Liver (tissue), 9 donors: ENCODE measurements around the gene MPRIP. TPM values are rescaled to one million over a fixed set of nuclear protein-coding genes. Genes with fewer than 3 reads are reported as not detected.
A peak's percentile ranks its signal among the peaks of the same experiment; 100 is the strongest.

Experiments
- DNase-seq: peaks from one replicate; pipeline ENCODE4 v3.0.0-alpha.2; 2017; ENCODE audit warnings: low spot score
- H3K27ac ChIP-seq, 2 donors: one replicate each; pipeline ENCODE4 v1.7.0; 2013; ENCODE audit warnings: inconsistent platforms in 2 of 2, low read length in 2 of 2, control low read depth in 1 of 2, low read depth in 1 of 2, mild to moderate bottlenecking in 1 of 2
- H3K27me3 ChIP-seq, 4 donors: one replicate each; pipeline versions ENCODE4 v1.6.1 to v1.7.0; 2013; ENCODE audit warnings: low read length in 3 of 4, inconsistent platforms in 1 of 4, mild to moderate bottlenecking in 1 of 4, moderate library complexity in 1 of 4; ENCODE audit not compliant: control insufficient read depth in 4 of 4, insufficient read depth in 4 of 4
- H3K36me3 ChIP-seq, 4 donors: one replicate each; pipeline versions ENCODE4 v1.6.1 to v1.7.0; 2013; ENCODE audit warnings: low read length in 3 of 4, mild to moderate bottlenecking in 3 of 4, low read depth in 1 of 4, moderate library complexity in 1 of 4; ENCODE audit not compliant: control insufficient read depth in 4 of 4, insufficient read depth in 3 of 4
- H3K4me1 ChIP-seq, 4 donors: one replicate each; pipeline versions ENCODE4 v1.6.1 to v1.7.0; 2013; ENCODE audit warnings: low read length in 3 of 4, mild to moderate bottlenecking in 3 of 4, moderate library complexity in 1 of 4; ENCODE audit not compliant: control insufficient read depth in 4 of 4, insufficient read depth in 4 of 4
- H3K4me3 ChIP-seq, 3 donors: one replicate each; pipeline versions ENCODE4 v1.6.1 to v1.7.0; 2013; ENCODE audit warnings: low read length in 3 of 3, control low read depth in 1 of 3, low read depth in 1 of 3, mild to moderate bottlenecking in 1 of 3
- H3K9ac ChIP-seq, 2 donors: one replicate each; pipeline ENCODE4 v1.7.0; 2013; ENCODE audit warnings: low read length in 2 of 2, mild to moderate bottlenecking in 2 of 2, moderate library complexity in 2 of 2, control low read depth in 1 of 2, low read depth in 1 of 2
- H3K9me3 ChIP-seq, 4 donors: one replicate each; pipeline versions ENCODE4 v1.6.1 to v1.7.0; 2013; ENCODE audit warnings: low read length in 3 of 4; ENCODE audit not compliant: control insufficient read depth in 4 of 4
- ATF3 ChIP-seq: IDR thresholded peaks from 2 replicates; pipeline ENCODE4 v1.6.1; 2016; ENCODE audit warnings: antibody characterized with exemption
- CTCF ChIP-seq: fragments of 150-350 bp; IDR thresholded peaks from 2 replicates; pipeline ENCODE4 v1.5.1; 2017; ENCODE audit warnings: improper control_type of control experiment, low read depth, low read length; ENCODE audit not compliant: missing input control
- EGR1 ChIP-seq, 2 donors: IDR thresholded peaks; 2 replicates each; pipeline ENCODE4 v1.6.1; 2016 to 2018; ENCODE audit warnings: antibody characterized with exemption in 2 of 2, low read depth in 2 of 2
- FOXA1 ChIP-seq: IDR thresholded peaks from 2 replicates; pipeline ENCODE4 v1.6.1; 2016; ENCODE audit warnings: antibody characterized with exemption
- FOXA2 ChIP-seq: IDR thresholded peaks from 2 replicates; pipeline ENCODE4 v1.6.1; 2016; ENCODE audit warnings: antibody characterized with exemption
- GABPA ChIP-seq, 2 donors: IDR thresholded peaks in 1 of 2; conservative IDR thresholded peaks in 1 of 2; 2 replicates each; pipeline ENCODE4 v1.6.1; 2016; ENCODE audit warnings: antibody characterized with exemption in 2 of 2, mild to moderate bottlenecking in 1 of 2, moderate library complexity in 1 of 2
- HNF4A ChIP-seq, 2 donors: conservative IDR thresholded peaks; 2 replicates each; pipeline ENCODE4 v1.6.1; 2016; ENCODE audit warnings: antibody characterized with exemption in 2 of 2, mild to moderate bottlenecking in 2 of 2
- HNF4G ChIP-seq: IDR thresholded peaks from 2 replicates; pipeline ENCODE4 v1.6.1; 2016; ENCODE audit warnings: antibody characterized with exemption
- JUND ChIP-seq, 2 donors: IDR thresholded peaks; 2 replicates each; pipeline ENCODE4 v1.6.1; 2016; ENCODE audit warnings: antibody characterized with exemption in 2 of 2
- MAX ChIP-seq: IDR thresholded peaks from 2 replicates; pipeline ENCODE4 v1.6.1; 2016; ENCODE audit warnings: antibody characterized with exemption
- NR2F2 ChIP-seq: IDR thresholded peaks from 2 replicates; pipeline ENCODE4 v1.6.1; 2016; ENCODE audit warnings: antibody characterized with exemption
- RAD21 ChIP-seq, 2 donors: IDR thresholded peaks; 2 replicates each; pipeline ENCODE4 v1.6.1; 2016; ENCODE audit warnings: antibody characterized with exemption in 2 of 2, mild to moderate bottlenecking in 2 of 2
- REST ChIP-seq: IDR thresholded peaks from 2 replicates; pipeline ENCODE4 v1.6.1; 2016; ENCODE audit warnings: antibody characterized with exemption, mild to moderate bottlenecking
- RXRA ChIP-seq, 2 donors: IDR thresholded peaks; 2 replicates each; pipeline ENCODE4 v1.6.1; 2017 to 2018; ENCODE audit warnings: antibody characterized with exemption in 2 of 2, mild to moderate bottlenecking in 1 of 2
- SP1 ChIP-seq: IDR thresholded peaks from 2 replicates; pipeline ENCODE4 v1.6.1; 2018; ENCODE audit warnings: antibody characterized with exemption, mild to moderate bottlenecking
- TAF1 ChIP-seq: conservative IDR thresholded peaks from 2 replicates; pipeline ENCODE4 v1.6.1; 2016; ENCODE audit warnings: antibody characterized with exemption, mild to moderate bottlenecking
- YY1 ChIP-seq: IDR thresholded peaks from 2 replicates; pipeline ENCODE4 v1.6.1; 2016; ENCODE audit warnings: antibody characterized with exemption, mild to moderate bottlenecking
- WGBS: extraction: QIAGEN DNeasy Blood & Tissue Kit; methylation state at CpG from one replicate; pipeline ENCODE4 v1.1.7; 2013; 5-methylcytosine and 5-hydroxymethylcytosine counted together
- polyA plus RNA-seq, 2 donors: library from polyadenylated mRNA; stranded (reverse) in 1 of 2; unstranded in 1 of 2; fragments of 200-250 nt in 1 of 2; fragments of >200 nt in 1 of 2; fragmentation: Nextera tagmentation in 1 of 2; extraction: Ambion mirVana in 1 of 2; gene quantifications; one replicate each; pipeline versions ENCODE4 v1.2.1 to v1.2.3, GENCODE V29; 2013 to 2015
- total RNA-seq, 2 donors: library from RNA; depleted of rRNA; stranded (reverse); fragments of >200 nt; gene quantifications; one replicate each; pipeline ENCODE4 v1.2.3, GENCODE V29; 2014
- TF ChIP-seq, protein P1 (sequence below): IDR thresholded peaks from 2 replicates; pipeline ENCODE4 v1.6.1; 2016; ENCODE audit warnings: antibody characterized with exemption
- donor health status: healthy.
- donor health status: healthy.
- donor health status: healthy.
- donor health status: healthy.
- donor health status: healthy.

MPRIP gene
- total and polyA plus RNA-seq, 4 donors, result 21.2 to 61.9 (median 34.7) TPM

DNA sequence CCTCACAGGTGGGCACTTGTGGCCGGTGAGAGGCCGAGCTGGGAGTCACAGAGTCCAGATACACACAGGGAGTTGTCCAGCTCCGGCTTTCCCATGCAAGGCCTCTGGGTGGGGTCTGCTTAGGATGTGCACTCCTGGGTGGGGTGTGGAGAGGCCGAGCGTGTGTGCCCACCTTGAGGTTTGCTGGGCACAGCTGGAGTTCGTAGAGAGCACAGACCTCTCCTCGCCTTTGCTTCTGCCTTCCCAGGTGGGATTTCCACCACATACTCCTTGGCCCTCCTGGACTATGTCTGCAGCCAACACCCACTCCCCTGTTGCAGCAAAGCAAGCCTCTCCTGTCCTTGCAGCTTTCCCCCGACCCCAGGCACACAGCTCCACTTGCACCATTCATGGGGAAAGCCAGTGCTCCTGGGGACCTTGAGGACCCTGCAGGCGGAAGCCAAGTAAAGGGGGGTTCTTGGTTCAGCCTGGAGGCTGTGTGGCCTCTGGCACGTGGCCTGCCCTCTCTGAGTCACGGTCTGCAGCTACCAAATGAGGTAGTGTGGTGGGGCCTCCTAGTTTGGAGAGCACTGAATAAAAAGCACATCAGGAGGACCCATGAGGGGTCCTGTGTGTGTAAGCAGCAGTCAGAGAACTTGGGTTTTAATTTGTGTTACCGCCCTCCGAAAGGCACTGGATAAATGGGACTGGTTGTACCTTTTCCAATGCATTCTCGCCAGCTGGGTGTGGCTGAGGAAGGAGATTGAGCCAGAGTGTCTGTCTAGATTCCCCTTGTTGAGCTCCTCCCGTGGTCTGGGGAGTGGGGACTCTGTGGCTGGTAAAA lies 31.5 kb downstream of the MPRIP start:
- Histone ChIP-seq H3K27me3 (no peaks in the 10 kb centered on the region), H3K9me3 (no peaks in the 10 kb centered on the region), H3K4me1 (peaks cover 21 to 68% (median 45%) of the 10 kb centered on the region in 4 donors), H3K9ac (no peak overlapping the region), H3K36me3 (peaks cover 0 to 2% (median 0%) of the 10 kb centered on the region in 4 donors), H3K4me3 (no peak overlapping the region), H3K27ac (no peak overlapping the region)
- TF ChIP-seq RXRA (IDR thresholded peaks at IDR 0.05) (no peak), TAF1 (no peak), SP1 (no peak), RAD21 (IDR thresholded peaks at IDR 0.05) (no peak), MAX (no peak), ATF3 (no peak), FOXA1 (no peak), GABPA (IDR thresholded peaks at IDR 0.05 in 1 of 2, conservative IDR thresholded peaks at IDR 0.05 in 1 of 2) (no peak), NR2F2 (no peak), FOXA2 (no peak), JUND (IDR thresholded peaks at IDR 0.05) (no peak), REST (no peak), EGR1 (IDR thresholded peaks at IDR 0.05; ENCODE audit: low read depth in 2 of 2) (no peak), HNF4G (no peak), HNF4A (conservative IDR thresholded peaks at IDR 0.05) (no peak)
- TF ChIP-seq, protein P1, sequence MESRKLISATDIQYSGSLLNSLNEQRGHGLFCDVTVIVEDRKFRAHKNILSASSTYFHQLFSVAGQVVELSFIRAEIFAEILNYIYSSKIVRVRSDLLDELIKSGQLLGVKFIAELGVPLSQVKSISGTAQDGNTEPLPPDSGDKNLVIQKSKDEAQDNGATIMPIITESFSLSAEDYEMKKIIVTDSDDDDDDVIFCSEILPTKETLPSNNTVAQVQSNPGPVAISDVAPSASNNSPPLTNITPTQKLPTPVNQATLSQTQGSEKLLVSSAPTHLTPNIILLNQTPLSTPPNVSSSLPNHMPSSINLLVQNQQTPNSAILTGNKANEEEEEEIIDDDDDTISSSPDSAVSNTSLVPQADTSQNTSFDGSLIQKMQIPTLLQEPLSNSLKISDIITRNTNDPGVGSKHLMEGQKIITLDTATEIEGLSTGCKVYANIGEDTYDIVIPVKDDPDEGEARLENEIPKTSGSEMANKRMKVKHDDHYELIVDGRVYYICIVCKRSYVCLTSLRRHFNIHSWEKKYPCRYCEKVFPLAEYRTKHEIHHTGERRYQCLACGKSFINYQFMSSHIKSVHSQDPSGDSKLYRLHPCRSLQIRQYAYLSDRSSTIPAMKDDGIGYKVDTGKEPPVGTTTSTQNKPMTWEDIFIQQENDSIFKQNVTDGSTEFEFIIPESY, result no peak
- no peak for DNase-seq
- WGBS, result 92% methylated on average over 15 of the region's 15 CpGs

DNA sequence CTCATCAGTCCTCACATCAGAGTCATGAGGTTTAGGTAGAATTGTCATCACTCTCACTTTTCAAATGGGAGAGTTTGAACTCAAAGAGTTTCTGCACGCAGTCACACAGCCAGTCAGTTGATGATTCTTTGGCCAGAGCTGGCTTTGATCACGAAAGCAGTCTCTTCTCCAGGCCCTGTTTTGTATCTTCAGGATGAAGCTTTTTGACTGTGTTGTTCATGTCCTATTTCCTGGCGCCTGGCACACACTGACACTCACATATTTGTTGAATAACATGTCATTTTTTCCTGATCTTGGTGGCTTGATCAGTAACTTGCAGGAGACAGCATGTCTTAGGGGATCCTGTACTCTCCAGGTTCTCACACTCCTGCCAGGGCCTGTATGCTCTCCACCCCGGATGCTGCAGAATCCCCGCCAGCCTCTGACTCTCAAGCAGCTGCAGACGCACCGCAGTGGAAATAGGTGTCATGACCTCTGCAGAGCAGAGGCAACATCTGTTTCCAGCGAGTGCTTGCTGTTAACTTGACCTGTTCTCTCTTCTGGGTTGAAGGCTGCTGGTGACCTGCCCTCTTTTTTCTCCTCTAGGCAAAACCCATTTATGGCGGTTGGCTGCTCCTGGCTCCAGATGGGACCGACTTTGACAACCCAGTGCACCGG lies 33.0 kb downstream of the MPRIP start:
- Histone ChIP-seq H3K4me3 (no peak overlapping the region), H3K4me1 (peaks cover 28 to 82% (median 59%) of the 10 kb centered on the region in 4 donors), H3K36me3 (peaks cover 0 to 2% (median 0%) of the 10 kb centered on the region in 4 donors), H3K27ac (peak overlapping the region; percentile 5 to 42), H3K9ac (no peak overlapping the region), H3K27me3 (no peaks in the 10 kb centered on the region), H3K9me3 (no peaks in the 10 kb centered on the region)
- no peak for DNase-seq
- 59% methylated on average over 11 of the region's 11 CpGs for WGBS
- no peak for TF ChIP-seq HNF4G
- TF ChIP-seq FOXA2, result no peak
- peak; percentile 53 for TF ChIP-seq SP1
- TF ChIP-seq FOXA1, result no peak
- no peak for TF ChIP-seq YY1
- TF ChIP-seq JUND (IDR thresholded peaks at IDR 0.05), result no peak
- TF ChIP-seq NR2F2, result peak; percentile 99
- TF ChIP-seq ATF3, result no peak
- no peak for TF ChIP-seq REST
- peak in 1 of 2 donors; percentile 35 for TF ChIP-seq RAD21 (IDR thresholded peaks at IDR 0.05)
- TF ChIP-seq CTCF, result no peak
- peak; percentile 65 to 86 for TF ChIP-seq RXRA (IDR thresholded peaks at IDR 0.05)
